ENCODE data around the gene RPRD1B. TPM values are rescaled to one million over a fixed set of nuclear protein-coding genes. Genes with fewer than 3 reads are reported as not detected.
A peak's percentile ranks its signal among the peaks of the same experiment; 100 is the strongest.

Gene RPRD1B
- polyA plus RNA-seq, 1 experiment, result 21.0 TPM

DNA sequence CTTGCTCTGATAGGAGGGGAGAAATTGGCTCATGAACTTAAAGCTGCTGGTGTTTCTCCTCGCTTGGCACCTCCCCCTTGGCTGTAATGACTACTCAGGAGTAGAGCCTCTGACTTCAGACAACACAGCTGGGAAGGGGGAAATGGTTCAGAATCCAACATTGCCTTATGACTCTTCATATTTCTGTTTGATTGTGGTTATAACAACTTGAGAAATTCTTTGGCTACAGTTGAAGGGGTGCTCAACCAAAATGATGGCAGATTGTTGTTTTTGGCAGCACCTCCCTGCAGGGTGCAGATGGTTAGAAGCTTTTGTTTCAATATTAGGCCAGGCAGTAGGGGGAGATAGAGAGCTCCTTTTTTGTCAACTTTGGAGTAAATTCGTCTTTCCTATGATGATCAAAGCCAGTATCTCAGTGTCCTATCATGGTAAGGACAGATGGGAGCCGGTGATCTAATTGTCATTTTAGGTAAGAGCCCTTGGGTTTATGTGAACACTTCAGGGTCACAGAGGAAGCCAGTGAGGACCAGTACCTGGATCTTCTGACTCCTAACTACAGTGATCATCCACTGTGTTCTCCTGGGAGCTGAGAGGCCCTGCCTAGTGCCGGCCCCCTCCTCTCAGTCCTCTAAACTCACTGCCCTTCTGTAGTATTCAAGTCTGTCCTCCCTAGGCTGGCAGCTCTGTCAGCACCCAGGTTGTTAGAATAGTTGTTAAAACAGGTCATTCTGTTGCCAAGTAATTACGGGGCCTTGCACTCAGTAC is 39.9 kb downstream of the RPRD1B start:
- no peaks in the 10 kb centered on the region for H3K27me3 ChIP-seq (ENCODE audit: control insufficient read depth, insufficient read depth, low read length)
- no peak overlapping the region for H3K4me3 ChIP-seq (ENCODE audit: low read depth, low read length)
- TF ChIP-seq, protein P1, sequence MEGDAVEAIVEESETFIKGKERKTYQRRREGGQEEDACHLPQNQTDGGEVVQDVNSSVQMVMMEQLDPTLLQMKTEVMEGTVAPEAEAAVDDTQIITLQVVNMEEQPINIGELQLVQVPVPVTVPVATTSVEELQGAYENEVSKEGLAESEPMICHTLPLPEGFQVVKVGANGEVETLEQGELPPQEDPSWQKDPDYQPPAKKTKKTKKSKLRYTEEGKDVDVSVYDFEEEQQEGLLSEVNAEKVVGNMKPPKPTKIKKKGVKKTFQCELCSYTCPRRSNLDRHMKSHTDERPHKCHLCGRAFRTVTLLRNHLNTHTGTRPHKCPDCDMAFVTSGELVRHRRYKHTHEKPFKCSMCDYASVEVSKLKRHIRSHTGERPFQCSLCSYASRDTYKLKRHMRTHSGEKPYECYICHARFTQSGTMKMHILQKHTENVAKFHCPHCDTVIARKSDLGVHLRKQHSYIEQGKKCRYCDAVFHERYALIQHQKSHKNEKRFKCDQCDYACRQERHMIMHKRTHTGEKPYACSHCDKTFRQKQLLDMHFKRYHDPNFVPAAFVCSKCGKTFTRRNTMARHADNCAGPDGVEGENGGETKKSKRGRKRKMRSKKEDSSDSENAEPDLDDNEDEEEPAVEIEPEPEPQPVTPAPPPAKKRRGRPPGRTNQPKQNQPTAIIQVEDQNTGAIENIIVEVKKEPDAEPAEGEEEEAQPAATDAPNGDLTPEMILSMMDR (IDR thresholded peaks at IDR 0.05; ENCODE audit: insufficient read depth, low read depth, low read length), result peak; percentile 76
- peaks cover 5% of the 10 kb centered on the region for H3K36me3 ChIP-seq (ENCODE audit: control insufficient read depth, insufficient read depth, low read length)
- POLR2A ChIA-PET, result interaction anchor here (0.6 to 0.8 kb wide), 2 partner anchors 144 to 335 kb away, joined by 3 to 4 read pairs; no protein-coding TSS in a partner anchor
- CTCF ChIA-PET, result interaction anchor here (0.5 to 17.0 kb wide), 35 partner anchors 10 to 509 kb away, joined by 3 to 260 read pairs (median 5); partner anchors contain the start of gene TGM2
- DNase-seq (ENCODE audit: low read depth), result peak; percentile 77

DNA sequence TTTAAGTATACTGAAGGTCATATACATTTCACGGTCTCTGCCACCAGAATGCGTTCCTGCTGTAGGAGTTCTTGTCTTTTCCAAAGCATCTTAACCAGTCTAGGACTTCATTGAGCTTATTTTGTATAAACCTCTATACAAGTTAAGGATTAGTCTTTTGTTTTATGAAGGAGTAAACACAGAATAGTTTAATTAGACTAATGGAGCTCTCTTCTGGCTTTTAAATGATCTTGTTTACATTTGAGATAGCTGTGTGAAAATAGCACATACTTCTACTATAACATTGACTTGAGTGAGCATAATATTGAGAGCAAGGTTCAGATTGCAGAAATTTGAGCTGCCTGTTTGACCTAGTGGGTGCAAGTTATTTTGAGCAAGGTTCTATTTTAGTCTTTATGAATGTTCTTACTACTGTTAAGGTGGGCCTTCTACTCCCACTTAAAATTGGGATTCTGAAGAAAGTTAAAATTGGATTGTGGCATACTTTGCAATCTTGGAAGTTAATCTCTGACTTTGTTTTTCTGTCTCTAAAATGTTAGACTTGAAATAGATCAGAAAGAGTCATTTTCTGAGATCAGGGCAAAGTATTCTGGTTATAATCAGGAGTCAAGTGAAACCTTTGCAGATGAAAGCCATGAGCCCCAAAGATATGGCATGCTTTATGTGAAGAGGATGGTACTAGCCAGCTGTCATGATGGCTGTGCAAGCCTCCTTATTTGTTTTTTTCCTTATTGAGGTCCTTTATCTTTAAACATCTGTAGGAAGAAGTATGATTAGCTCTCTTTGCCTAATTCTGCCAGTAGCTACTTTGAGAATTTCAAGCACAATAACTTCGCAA is 41.8 kb downstream of the RPRD1B start:
- Histone ChIP-seq H3K27me3 (ENCODE audit: control insufficient read depth, insufficient read depth, low read length) (no peaks in the 10 kb centered on the region), H3K36me3 (ENCODE audit: control insufficient read depth, insufficient read depth, low read length) (peaks cover 3% of the 10 kb centered on the region), H3K4me3 (ENCODE audit: low read depth, low read length) (no peak overlapping the region)
- CTCF ChIA-PET, result interaction anchor here (0.8 to 17.0 kb wide), 15 partner anchors 9 to 333 kb away, joined by 3 to 260 read pairs (median 4); partner anchors contain the start of gene TGM2
- DNase-seq (ENCODE audit: low read depth), result no peak
- POLR2A ChIA-PET, result no interaction called here
- TF ChIP-seq, protein P1 (IDR thresholded peaks at IDR 0.05; ENCODE audit: insufficient read depth, low read depth, low read length), result no peak

DNA sequence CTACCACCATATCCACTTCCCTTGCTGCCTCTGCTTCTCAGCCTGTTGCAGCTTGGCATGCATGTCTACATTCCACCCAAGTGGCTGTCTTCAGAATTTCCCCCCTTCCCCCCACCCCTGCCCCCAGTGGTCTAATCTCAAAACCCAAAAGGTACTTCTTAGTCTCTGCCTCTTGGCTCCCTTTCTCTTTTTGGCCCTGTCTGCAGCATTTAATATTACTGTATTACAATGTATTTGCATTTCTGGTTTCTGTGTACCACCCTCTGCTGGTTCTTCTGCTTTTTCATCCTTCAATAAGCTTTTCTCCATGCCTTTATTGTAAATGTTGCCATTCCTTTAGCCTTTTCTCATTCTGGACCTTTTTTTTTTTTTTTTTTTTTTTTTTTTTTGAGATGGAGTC is 43.0 kb downstream of the RPRD1B start:
- ChIA-PET CTCF (interaction anchor here (0.8 to 17.0 kb wide), 5 partner anchors 9 to 153 kb away, joined by 3 to 260 read pairs (median 3); partner anchors contain the start of gene TGM2), POLR2A (no interaction called here)
- H3K27me3 ChIP-seq (ENCODE audit: control insufficient read depth, insufficient read depth, low read length), result no peaks in the 10 kb centered on the region
- no peak for DNase-seq (ENCODE audit: low read depth)
- peaks cover 3% of the 10 kb centered on the region; the same call in 1 of the 2 replicates for H3K36me3 ChIP-seq (ENCODE audit: control insufficient read depth, insufficient read depth, low read length)
- H3K4me3 ChIP-seq (ENCODE audit: low read depth, low read length), result no peak overlapping the region
- TF ChIP-seq, protein P1 (IDR thresholded peaks at IDR 0.05; ENCODE audit: insufficient read depth, low read depth, low read length), result no peak

DNA sequence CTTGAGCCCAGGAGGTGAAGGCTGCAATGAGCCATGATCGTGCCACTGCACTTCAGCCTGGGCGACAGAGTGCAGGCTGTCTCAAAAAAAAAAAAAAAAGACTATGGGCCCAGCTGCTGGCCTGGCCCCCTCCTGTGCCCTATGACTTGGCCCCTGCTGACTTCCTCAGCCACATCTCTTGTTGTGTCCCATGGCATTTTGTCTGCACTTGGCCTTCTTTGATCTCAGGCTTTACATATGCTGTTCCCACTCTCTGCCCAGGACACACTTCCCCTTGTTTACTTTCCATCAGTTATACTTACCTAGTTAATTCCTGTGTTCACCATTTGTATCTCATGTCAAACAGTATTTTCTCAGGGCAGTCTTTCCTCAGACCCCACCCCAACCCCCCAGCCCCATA is 44.5 kb downstream of the RPRD1B start:
- TF ChIP-seq, protein P1 (IDR thresholded peaks at IDR 0.05; ENCODE audit: insufficient read depth, low read depth, low read length), result no peak
- Histone ChIP-seq H3K27me3 (ENCODE audit: control insufficient read depth, insufficient read depth, low read length) (no peaks in the 10 kb centered on the region), H3K36me3 (ENCODE audit: control insufficient read depth, insufficient read depth, low read length) (peaks cover 3% of the 10 kb centered on the region; the same call in 1 of the 2 replicates), H3K4me3 (ENCODE audit: low read depth, low read length) (no peak overlapping the region)
- CTCF ChIA-PET, result interaction anchor here (0.8 to 17.0 kb wide), 3 partner anchors 32 to 143 kb away, joined by 3 to 260 read pairs (median 82); partner anchors contain the start of gene TGM2
- POLR2A ChIA-PET, result no interaction called here
- no peak for DNase-seq (ENCODE audit: low read depth)

DNA sequence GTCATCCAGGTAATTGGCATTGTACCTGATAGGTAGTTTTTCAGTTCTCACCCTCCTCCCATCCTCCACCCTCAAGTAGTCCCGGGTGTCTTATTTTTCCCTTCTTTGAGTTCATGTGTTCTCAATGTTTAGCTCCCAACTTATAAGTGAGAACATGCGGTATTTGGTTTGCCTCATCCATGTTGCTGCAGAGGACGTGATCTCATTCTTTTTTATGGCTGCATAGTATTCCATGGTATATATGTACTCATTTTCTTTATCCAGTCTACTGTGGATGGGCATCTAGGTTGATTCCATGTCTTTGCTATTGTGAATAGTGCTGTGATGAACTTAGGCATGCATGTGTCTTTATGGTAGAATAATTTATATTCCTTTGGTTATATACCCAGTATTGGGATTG is 45.8 kb downstream of the RPRD1B start:
- Histone ChIP-seq H3K36me3 (ENCODE audit: control insufficient read depth, insufficient read depth, low read length) (peaks cover 3% of the 10 kb centered on the region; the same call in 1 of the 2 replicates), H3K4me3 (ENCODE audit: low read depth, low read length) (no peak overlapping the region), H3K27me3 (ENCODE audit: control insufficient read depth, insufficient read depth, low read length) (no peaks in the 10 kb centered on the region)
- POLR2A ChIA-PET, result no interaction called here
- TF ChIP-seq, protein P1 (IDR thresholded peaks at IDR 0.05; ENCODE audit: insufficient read depth, low read depth, low read length), result no peak
- no peak for DNase-seq (ENCODE audit: low read depth)
- CTCF ChIA-PET, result interaction anchor here (0.6 to 17.0 kb wide), 2 partner anchors 14 to 141 kb away, joined by 3 to 260 read pairs; no protein-coding TSS in a partner anchor

Measured in BJ (cell line).